GM21528 (cell line): ENCODE measurements around the gene SHC4.
A peak's percentile ranks its signal among the peaks of the same experiment; 100 is the strongest.
"Not testable (repeated sequence)": the region's sequence is repeated elsewhere in the genome, so short reads cannot be mapped to it uniquely, and the experiment has no call there.

Experiments
- ATAC-seq: cut with Tn5 transposase; IDR thresholded peaks from one replicate; pipeline ENCODE4 v1.9.1; 2021; ENCODE audit warnings: mild to moderate bottlenecking, moderate library complexity; ENCODE audit not compliant: unreplicated experiment, low FRiP score

SHC4 gene

DNA sequence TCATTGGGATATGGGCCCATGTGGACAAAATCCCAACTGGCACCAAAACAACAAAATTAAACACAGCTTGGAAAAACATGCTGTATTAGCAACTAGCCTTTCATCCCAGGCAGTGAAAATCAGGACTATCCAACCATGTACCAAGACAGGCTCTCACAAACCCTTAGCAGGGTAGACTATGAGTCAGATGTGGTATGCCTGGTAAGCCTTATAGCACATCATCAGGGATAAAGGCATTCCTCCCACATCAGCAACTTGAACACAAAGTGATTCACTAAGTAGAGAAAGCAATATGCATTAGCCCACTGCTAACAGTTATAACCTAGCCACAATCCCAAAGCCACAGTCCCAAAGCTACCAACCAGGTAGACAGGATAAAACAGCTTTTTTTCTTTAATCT, 160.9 kb downstream of the SHC4 start:
- ATAC-seq = no peak

DNA sequence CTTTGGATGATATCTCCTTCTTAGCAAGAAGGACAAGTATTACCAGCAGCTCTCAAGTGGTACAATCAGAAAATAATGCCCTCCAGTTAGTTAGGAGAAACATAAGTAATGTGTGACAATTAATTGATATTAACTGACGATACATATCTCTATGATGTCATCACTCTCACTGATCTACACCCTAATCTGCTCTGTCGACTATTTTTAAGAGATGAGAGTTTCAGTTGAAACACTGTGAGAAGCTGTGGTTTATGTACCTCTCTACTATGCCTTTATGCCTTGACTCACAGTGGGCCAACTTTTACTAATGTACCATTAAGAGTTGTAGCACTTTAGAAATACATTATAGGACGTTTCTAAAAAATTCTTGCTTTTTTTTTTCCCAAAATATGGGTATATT, 161.5 kb downstream of the SHC4 start:
- no peak for ATAC-seq

DNA sequence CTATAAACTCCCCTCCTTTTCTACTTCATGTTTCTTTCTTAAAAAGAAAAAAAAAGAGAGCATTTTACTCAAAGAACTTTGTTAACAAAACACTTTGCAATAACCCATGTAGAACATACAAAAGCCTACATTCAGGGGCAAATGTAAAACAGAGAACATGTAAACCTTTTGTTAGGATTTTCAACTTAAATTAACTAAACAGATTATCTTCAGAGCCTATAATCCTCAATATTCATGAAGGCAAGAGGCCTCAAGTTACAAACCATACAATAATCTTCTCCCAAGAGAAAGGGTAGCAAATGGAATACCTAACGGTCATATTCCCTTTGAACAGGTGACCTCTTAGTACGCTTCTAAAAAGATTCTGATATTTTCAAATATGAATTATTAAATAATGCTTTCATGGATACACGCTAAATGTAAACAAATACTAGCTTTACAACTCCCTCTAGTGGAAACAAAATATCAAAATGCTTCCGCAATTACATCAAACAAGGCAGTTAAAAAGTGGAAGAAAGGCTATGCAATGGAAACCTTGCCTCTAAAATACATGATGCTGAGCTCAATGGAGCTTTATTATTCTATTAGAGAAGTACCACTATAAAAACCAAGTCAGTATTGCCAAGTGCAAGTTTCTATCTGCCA, 162.8 kb downstream of the SHC4 start:
- no peak for ATAC-seq

DNA sequence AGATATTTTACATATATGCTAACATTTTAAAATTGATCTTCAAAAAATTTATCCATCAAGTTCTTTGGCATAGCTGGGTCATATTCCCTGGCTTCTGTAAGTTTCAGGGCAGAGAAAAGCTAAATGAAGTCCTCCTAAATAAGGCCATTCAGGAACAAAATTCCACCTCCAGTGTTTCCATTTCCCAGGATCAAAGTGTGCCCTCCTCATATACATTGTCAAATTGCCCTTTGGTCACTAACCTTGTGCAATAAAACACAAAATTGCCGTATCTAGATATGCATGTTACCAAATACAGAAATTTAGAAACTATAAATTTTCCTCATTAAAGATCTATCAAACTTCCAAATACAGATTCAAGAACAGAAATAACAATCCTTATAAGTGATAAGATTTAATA, 163.5 kb downstream of the SHC4 start:
- no peak for ATAC-seq

DNA sequence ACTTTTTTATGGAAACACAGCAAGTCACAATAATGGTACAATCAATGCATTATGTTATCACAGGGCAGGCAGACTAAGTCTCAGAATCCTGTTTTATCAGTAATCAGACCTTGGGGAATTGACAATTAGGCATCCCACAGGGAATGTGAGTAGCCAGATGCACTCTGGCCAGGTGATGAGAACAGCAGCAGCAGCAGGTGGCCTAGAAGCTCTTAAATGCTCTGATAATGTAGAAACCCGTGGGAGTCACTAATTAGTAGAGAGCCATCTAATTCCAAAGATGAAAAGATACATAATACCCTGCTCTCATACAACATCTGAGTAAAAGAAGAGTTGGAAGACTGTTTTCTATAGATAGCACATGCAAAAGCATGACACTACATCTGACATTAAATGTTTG, 165.4 kb downstream of the SHC4 start:
- ATAC-seq = no peak

DNA sequence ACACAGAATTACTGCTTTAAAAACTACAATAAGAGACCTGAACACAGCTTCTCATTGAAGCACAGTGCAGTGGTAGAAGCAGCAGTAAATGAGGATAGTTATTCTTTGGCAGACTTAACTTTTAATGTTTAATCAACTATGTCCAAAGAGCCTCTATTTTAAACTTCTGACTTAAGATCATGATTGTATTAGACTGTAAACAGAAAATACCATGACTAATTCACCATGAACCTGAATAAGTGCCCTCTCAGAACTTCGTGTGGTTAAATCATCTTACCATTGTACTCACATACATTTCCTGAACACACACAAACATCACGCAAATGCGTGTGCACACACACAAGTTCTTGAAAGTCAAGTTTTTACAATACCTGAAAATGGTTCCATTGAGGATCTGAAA, 166.8 kb downstream of the SHC4 start:
- no peak for ATAC-seq

DNA sequence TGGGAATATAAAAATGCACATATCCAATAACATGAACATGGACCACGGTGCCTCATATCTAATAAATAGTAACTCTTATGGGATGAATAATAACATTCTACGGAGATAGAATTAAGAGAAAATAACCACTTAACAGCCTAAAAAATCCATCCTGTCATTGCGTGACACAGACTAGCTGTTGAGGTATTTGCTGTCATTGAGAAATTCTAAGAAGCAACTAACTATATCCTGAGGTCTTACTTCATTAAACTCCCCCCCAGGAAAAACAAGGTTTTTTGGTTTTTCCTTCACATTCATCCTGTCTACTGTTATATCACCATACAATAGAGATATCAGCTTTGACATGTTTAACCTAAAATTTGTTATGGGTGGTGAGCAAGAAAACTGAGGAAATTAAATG, 167.2 kb downstream of the SHC4 start:
- ATAC-seq = no peak

DNA sequence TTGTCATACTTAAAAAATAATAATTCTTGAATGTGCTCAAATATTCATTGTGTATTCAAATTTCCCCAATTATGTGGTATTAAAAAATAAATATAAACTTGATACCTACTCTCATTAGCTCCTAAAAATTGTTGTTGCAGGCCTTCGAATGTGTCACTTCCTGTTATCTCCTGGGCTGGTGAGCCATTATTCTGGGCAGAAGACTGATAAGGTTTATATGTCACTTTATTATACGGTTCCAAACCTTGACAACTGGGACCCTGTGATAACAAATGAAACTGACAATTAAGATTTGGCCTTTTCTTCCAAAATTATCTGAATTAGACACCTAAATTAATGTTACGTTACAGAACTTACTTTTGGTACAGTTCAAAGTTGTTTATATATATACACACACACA, 167.8 kb downstream of the SHC4 start:
- ATAC-seq = no peak

DNA sequence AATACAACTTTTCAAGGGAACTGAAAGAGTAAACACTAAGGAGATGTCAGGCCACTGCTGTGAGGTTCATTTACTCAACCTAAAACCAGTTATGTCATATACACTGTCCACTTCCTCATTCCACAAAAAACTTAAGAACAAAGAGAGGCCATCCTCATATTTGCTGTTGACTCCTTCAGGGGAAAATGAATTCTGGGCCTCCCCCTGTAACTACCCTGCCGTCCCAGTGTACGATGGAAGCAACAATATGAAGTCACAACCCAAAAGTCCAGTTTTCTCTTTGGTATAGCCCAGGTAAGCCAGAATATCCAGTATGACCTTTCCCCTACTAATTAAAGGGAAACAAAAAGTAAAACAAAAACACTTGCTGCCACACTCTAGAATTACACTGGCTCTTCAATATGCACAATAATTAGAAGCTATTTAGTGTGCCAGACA, 169.0 kb downstream of the SHC4 start:
- ATAC-seq = peak; percentile 79

DNA sequence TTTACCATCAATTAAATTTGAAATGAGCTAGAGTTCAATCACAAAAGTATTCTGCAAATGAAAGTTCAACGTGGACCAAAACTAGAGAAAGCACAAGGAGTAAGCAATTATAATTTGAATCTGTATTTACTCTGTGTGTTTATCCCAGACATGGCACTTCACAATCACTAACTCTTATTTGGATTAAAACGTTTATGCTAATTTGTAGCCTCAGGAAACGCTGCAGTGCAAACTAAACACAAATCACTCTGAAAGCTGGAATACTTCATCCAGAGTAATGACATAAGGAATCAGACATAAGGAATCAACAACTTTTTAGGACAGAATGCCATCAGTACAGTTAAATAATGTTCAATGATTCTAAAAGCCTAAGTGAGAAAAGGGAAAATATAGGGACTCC, 171.3 kb downstream of the SHC4 start:
- no peak for ATAC-seq

DNA sequence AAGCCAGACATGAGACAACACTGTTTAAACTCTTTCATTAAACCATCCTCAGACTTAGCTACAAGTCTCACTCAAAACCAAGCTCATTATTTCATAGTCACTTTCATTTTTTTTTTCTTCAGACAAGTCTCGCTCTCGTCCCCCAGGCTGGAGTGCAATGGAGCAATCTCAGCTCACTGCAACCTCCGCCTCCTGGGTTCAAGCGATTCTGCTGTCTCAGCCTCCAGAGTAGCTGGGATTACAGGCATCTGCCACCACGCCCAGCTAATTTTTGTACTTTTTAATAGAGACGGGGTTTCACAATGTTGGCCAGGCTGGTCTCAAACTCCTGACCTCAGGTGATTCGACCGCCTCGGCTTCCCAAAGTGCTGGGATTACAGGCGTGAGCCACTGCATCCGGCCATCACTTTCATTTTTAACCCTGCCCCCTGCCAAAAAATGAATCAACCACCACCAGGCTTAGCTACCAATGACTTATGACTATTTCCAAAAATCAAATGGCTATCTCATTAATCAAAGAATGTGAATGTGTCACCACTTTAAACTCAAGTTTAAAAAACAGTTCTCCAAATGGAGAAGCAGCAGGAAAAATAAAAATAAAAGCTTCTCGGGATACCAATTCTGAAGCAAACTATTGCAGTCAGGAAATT, 173.1 kb downstream of the SHC4 start:
- not testable (repeated sequence) for ATAC-seq

DNA sequence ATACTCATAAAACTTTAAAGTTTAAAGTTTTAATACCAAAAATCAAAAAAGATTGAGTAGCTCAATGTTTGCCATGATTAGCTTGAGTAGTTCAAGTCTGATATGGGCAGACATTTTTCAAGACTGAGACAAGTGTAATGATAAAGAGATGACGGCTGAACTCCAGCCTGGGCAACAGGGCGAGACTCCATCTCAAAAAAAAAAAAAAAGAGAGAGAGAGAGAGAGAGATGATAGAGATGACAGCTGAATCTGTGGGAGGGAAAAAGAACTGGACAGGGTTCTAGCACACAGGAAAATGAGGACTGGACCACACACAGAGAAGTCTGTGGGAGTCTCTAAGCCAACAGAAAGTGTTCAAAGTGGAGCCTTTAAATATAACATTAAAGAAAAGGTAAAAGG, 178.0 kb downstream of the SHC4 start:
- no peak for ATAC-seq

DNA sequence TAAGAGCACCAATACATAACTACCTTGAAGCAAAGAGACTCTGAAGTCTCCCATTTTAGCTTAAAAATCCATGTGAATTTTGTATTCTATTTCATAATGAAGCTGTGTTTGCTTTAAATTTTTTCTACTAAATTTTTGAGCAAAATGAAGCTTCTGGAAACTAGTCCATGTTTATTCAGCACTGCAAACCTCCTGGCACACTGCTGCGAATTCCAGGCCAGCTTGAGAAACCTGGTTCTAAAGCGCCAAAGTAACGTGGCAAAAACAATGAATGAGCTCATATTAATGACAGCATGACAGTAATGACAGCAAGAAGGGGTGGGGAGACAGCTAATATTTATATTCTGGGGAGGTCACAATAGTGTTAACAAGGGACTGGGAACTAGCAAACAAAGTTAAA, 178.5 kb downstream of the SHC4 start:
- no peak for ATAC-seq

DNA sequence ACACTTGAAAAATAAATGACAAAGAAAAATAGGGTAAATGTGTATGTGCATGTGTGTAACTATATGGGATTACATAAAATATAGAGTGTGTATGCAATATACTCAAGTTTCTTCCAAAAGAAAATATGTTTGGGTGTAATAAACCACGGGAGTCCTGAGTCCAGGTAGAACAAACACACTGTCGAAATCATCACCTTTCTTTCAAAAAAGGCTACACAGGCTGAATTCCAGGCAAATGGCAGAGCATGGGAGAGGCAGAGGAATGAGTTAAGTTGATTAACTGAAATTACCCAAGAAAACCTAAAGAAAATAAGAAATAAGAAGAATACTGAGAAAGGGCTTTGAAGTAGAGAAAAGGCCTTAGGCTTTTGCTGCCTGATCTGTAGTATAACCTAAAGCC, 179.0 kb downstream of the SHC4 start:
- no peak for ATAC-seq

DNA sequence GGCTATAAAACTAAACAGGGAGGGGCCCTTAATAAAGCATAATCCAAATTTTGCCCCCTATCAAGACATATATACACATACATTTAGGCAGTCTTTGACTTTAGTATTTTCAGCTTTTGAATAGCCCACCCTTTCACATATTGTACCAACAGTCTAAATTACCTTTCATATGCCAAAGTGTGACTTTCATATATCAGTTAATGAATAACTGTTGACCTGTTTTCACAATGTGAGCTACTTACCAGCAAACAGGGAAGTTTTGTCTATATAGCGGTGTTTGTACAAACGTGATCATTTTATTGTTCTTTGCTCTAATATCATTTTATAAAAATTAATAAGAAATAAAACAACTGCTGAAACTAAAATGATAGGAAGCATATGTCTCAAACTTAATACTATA, 180.8 kb downstream of the SHC4 start:
- no peak for ATAC-seq

DNA sequence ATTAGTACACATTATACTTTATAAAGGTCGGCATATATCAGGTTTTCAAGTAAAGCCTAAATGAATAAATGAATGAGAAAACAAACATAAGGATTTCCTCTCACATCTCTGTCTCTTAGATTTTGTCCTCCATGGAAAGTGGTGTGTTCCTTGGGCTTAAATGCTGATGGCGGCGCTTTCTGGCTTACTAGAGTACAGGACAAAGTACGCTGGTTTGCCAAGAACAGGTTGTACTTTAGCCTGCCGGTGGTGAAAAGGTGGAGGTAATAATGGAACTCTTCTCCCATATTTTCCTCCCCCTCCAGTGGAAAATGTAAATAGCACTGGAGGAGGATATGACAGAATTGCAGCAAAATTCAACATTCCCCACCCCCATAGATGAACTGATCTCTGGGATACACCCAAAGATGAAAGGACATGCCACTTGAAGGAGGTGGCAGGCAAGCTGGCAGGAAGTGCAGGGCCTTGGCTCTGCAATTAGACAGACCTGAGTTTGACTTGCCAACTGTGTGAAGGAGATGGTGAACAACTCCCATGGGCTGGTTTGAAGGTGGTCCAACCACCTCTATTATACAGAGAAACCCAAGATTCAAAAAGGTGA, 182.1 kb downstream of the SHC4 start:
- ATAC-seq = no peak

DNA sequence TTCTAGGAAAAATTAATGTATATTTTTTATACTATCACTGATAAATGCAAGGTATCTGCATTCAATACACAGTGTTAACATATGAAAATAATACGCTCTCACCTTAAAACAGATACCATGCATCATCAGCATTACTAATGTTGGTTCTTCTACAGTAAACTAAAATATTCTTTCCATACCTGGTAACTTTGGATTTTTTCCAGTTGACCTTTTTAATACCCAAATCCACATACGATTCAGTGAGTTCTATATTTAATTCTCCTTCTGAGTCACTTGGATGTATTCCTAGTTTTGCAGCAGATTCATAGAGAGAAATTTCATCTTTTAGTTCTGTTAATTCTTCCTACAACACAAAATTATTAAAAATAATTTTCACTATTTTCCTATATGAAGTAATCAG, 182.7 kb downstream of the SHC4 start:
- no peak for ATAC-seq

DNA sequence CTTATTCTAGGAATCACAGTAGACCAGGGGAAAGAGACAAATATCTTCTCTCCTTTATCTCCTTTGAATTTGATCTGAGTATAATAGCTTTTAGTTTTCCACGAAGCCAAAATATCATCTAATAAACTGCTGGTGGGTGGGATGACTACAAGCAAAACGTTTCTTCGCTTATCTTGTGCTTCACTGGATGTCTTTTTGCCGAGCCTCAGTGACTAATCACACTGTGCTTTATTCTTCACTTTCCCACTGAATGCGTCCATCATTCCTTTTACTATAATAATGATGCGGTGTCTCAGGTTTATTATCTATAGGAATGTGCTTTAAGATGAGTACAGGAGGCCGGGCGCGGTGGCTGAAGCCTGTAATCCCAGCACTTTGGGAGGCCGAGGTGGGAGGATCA, 185.4 kb downstream of the SHC4 start:
- ATAC-seq = no peak

DNA sequence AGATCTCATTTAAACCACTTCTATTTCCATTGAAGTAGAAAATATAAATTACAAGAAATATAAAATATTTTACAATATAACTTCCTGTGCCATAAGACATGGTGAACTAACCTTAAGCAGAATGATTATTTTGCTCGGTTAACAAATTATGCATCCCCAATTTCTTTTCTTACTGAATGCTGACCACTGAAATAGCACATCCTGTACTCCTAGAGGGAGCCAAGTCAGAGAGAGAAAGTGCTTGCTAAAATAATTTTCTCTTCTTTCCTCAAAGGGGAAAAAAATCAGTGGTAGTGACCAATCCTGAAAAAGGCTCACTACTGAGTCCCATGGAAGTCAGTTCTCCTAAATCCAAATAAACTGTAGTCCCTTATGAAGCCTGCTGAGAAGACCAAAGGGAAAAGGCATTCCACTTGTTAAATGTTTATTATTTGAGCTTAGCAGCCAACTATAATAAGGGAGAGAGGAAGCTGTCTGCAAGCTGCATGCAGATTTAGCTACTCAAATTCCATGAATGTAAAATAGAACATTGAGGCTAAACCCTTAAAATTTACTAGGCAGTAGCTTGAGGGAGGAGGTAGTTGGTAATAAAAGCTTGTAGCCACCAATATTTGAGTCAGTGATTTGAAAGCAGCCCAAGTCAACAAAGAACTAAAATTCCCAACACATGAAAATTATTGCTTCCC, 185.9 kb downstream of the SHC4 start:
- ATAC-seq = no peak

DNA sequence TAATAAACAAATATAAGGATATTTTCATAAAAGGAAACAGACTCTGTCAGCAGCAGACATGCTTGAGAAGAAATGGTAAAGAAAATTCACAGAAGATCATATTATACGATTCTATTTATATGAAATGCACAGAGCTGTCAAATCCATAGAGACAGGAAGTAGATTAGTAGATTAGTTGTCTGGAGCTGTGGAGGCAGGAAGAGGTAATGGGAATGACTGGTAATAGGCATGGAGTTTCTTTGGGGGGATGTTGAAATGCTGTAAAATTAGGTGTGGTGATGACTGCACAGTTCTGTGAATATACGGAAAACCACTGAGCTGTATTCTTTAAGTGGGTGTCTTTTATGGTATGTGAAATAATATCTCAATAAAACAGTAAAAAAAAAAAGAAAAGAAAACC, 188.2 kb downstream of the SHC4 start:
- no peak for ATAC-seq

DNA sequence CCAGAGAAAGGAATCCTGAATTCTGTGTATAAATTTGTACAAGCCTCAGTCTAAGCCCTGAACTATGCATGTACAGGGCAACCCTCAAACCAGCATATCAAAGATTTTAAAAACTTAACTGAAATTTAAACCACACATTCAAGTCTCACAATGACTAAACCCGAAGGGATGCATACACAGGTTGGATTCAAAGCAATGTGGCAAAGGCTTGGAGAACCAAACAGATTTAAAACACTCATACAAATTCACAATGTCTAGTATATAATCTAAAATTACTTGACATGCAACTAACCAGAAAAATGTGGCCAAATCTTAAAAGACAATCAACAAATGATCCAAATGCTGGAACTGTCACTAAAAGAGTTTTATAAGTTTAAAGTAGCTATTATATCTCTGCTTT, 189.2 kb downstream of the SHC4 start:
- no peak for ATAC-seq
